Inferior parietal cortex (tissue), 1 donor: ENCODE data around the gene EPHB1.

Source experiments
- DNase-seq: peaks from one replicate; pipeline ENCODE4 v3.0.0-alpha.2; 2016; ENCODE audit errors: extremely low spot score

EPHB1 gene

DNA sequence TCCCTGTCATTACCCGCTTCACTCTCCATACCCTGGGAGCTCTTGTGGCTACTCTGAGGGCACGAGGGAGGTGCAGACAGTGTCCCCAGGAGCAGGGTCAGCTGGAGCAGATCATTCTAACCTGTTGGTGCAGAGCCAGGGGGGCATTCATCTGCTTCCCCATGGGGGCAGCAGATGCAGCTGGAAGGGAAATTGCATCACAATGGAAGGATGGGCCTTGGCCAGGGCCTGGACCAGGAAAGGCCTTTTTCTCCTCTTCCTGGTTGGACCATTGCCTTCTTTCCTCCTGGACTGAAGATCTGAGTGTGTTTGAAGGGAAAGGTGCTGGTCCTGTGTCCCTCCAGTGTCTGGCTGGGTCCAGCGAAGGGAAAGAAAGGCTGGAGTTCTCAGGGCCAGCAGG is 55.7 kb downstream of the EPHB1 start:
- DNase-seq: no peak

DNA sequence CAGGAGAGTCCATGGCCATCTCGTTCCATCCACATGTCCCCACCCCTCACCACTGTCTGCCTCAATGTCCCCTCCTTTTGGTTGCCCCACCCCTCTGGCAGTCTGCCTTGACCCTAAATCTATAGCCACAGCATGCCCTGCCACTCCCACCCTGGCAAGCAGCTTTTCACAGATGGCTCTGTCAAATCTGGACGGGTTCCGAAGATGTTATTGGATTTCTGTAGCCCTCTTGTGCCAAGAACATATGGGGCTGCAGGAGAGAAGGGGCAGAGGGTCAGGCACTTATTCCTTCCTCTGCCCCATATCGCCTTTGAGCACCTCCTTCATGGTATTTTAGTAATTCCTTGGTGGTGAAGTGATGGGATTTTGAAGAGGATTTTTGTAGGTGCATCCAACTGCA is 57.1 kb downstream of the EPHB1 start:
- no peak for DNase-seq

DNA sequence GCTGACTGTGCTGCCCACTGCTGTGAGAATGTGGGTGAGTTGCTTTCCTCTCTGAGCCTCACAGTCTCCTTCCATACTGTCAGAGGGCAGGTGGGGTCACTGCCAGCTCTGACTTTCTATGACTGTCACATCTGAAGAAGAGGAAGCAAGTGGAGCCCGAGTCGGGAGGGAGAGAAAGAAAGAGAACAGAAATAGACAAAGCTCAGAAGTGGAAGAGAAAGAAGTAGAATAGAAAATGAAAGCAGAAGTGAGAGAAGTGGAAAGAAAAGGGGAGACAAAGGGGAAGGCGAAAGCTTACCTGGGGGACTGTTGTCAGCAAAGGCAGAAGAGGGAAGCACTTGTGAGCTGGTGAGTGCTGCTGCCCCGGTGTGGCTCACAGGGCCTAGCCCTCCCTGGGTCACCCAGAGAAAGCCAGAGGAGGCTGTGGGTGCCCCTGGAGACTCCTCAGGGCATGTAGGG is 57.9 kb downstream of the EPHB1 start:
- peak; percentile 19 for DNase-seq

DNA sequence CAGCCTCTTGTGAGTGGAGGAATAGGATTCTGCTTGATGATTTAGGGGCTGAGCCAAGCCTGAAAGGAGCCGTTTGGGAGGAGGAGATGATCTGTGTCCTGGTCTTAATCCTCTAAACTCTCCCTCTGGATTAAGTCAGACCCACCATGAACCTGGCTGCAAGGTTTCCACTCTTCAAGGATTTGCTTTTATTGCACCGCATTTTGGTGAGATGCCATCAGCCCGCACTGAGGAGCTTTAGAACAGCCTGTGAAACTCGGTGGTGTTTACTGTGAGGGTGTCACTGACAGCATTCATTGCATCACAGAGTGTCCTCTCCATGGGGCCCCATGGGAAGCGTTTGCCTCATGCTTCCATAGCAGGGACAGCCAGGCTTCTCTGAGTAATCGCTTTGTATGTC is 59.2 kb downstream of the EPHB1 start:
- no peak for DNase-seq

DNA sequence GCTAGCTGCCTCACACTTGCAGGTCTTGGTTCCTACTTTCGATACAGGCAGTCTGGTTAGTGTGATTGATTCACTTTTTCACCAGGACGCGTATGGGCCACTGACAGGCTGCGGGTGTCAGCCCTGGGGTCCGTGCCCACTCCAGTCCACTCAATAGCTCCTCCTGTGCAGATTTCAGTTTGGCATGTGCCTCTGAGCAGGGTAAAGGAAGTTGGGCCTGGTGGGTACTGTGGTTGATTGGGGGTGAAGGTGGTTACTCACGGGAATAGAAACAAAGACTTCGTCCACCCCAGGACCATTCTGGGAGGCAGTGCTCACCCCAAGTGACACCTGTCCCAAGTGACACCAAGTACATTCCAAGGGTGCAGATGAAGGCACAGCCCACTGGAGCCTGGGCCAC is 62.3 kb downstream of the EPHB1 start:
- DNase-seq: no peak

DNA sequence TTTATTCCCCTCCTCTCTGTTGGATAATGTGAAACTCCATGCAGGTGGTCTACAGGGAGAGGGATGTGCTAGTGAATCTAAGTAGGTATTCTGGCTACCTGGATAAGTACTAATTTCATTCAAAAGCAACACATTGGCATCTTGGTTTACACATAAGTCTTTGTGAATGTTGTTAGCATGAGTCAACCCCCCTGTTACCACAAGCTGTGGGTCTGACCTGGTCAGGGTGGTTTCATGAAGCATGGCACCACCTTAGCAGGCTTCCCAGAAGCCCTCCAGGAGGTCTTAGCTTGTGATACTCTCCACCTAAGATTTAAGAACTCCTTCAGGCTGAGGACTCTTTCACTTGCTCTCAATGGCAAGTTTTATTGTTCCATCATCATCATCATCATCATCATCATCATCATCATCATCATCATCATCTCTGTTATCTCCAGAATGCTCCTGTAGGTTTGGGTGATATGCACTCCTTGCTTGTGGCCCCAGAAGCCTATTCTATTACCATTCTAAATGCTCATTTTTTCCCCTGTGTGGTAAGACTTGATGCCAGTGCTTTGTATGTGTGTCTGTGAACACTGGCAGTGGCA is 62.8 kb downstream of the EPHB1 start:
- no peak for DNase-seq

DNA sequence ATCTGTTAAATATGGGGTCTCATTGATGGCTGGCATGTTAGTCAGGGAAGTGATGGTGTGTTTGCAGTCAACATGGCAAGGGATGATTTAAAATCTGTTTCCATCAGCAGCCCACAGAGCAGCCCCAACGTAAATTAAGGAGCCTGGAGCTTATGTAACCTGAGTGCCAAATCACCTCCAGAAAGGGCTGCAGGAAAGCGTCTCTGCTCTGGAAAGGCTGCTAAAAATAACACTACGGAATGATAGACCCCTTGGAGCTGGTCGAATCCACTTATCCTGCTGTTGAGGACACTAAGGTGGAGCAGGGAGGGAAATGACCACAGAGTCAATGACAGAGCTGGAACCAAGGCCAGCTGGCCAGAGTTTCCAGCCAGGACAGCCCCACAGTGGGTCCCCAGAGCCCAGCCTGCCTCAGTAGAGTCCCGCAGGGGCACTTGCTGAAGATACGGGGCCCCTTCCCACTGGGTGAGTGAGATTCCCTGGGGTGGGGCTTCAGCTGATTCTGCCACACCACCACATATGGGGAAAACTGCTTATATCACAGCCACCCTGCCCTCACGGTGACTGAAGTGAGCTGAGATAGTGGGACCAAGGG is 63.5 kb downstream of the EPHB1 start:
- DNase-seq: no peak

DNA sequence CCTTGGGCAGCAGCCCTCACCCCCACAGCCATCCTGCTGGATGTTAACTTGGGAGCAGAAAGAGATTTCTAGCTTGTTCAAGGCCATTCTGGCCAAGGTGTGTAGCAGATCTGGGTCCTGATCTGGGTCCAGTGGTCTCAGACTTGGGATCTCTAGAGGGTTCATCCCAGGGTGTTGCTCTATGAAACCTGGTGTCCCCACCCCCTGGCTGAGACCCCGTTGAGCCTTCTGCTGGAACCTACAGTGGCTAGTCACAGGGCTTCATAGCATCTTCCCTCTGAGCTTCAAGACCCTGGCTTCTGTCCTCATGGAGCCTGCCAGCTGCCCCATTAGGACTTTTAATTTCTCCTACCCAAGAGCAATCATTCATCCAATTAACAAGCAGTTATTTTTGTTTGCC is 64.3 kb downstream of the EPHB1 start:
- DNase-seq: no peak

DNA sequence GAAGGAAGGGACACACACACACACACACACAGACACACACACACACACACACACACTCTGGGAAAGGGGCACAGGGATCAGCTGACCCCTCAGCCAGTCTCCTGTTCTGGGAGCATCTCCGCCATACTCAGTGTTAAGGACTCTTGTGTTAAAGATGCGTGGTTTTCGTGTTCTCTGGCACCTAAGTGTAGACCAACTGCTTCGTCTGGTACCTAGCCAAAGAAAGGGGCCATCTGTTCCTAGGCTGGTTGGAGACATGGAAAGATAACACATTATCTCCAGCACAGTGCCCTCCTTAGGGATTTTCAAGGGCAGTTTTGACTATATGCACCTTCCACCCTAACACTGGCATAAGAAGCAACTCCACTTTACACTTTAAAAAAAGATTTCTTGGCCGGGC is 65.1 kb downstream of the EPHB1 start:
- peak; percentile 24 for DNase-seq

DNA sequence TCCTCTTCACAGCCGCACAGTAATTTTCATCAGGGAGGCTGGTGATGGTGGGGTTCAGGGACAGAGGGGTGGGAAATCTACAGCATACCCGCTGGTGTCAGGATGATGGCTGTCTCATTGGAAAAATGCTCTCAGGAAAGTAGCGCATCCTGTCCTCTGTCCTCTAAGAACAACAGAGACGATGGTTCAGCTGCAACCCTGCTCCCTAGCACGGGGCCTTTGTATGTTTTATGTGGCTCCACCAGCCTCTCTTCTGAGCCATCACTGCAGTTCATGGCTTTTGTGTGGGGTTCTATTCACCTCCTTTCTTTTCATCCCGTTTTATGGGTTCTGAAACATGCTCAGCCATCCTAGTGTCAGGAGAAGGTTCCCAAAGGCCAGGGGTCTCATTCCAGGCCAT is 68.9 kb downstream of the EPHB1 start:
- no peak for DNase-seq

DNA sequence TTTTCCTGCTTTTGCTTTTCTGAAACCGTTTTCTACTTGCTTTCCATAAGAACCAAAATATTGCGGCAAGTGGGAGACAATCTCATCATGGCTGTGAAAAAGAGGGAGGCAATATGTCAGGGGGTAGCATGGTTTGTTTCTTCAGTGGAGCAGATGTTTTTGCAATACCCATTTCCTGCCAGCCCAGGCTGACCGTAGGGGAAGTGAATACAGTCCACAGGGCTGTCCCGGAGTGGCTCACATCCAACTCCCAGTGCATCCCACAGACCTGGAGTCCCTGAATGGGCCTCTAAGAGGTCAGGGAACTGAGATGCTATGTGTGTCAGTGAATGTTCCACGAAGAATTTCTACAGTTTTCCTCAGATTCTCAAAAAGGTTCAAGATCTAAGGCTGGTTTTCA is 69.6 kb downstream of the EPHB1 start:
- DNase-seq: no peak

DNA sequence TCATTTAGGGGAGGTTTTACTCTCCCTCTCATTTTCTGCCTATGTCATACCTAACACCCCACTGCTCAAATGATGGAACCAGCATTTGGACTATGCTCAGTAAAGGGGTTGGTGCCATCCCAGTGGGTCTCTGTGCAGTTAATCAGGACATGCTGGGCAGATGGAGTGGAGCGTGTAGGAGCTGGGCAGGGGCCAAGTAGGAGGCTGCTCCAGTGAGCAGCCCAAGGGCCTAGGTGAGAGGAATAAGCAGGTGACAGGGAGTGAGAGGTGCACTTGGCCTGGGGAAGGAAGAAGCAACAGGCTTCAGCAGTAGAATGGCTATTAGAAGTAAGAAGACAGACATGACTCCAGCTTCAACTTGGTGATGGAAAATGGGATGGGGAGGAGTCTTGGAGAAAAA is 72.2 kb downstream of the EPHB1 start:
- DNase-seq: no peak

DNA sequence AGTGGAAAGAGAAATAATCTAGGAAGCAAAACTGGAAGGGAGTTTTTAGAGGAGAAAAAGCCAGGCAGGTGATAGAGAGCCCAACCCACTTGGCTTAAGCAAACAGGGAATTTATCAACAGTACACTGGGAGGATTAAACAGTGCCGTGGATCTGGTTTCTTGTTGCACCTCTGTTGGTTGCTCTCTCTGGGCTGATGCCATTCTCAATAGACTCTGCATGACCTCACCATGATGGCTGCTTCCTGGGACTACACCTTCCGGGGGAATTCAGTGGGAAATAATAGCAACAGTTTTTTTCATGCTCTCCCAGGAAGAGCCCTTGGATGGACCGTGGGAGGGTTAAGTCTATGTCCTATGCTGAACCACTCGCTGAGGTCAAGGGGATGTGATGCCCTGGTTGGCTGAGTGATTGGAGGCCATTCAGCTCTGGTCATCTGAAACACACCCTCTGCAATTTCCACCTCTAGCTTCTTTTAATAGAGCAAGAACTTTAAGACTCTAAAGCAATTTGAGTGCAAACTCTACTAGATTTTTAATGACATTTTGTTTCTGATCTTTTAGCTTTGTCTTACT is 74.2 kb downstream of the EPHB1 start:
- DNase-seq: no peak

DNA sequence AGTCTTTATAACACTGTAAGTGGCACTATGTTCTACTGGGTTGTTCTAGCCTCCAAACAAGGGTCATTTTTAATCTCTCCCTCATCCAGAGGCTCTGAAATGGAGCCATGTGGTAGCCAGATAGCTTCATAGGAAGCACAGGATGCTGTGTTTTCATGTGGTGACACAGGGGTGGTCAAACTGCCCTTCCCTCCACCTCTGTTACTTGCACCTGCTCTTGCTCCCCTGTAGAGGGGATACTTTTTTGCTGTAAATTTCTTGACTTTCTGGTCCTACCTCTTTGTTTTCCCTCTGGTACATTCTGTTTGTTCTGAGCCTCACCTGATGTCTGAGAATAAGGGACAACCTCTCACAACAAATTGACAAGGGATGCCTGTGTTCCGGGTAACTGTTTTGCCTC is 76.8 kb downstream of the EPHB1 start:
- DNase-seq: no peak

DNA sequence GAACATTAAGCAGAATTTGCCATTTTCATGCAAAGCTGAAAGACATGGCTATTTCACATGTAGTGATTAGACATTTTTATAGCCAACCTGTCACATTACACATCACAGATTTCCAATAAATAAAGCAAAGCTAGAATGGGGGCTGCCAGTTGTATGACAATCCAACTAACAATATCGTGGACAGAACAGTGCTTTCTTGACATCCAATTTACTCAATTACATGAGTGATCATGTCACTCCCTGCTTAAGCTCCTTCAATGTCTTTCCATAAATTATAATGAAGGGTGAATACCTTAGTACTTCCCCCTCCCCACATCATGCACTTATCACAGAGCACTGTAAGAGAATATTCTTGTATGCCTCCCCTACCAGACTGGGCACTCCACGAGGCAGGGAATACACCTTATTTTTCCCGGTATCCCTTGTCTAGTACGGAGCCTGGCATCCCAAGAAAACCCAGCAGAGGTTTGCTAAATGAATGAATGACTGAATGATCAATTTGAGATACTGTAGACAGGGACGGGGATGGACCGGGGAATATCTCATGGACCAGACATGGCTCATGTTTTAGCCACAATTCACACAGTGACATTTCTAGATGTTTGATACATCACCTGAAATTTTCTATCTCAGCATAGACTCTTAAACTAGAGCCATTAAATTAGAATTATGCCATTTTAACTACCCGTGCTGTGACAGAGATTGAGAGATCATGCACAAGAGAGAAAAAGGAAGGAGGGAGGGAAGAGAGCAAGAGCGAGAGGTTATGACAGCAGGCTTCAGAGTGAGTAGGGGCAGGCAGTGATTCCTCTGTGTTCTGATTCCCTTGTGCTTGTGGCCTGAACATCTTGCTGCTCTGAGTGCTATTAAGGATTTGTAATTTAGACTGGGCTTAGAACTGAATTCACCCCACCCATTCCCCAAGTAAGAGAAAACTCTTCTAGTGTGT is 77.7 kb downstream of the EPHB1 start:
- no peak for DNase-seq

DNA sequence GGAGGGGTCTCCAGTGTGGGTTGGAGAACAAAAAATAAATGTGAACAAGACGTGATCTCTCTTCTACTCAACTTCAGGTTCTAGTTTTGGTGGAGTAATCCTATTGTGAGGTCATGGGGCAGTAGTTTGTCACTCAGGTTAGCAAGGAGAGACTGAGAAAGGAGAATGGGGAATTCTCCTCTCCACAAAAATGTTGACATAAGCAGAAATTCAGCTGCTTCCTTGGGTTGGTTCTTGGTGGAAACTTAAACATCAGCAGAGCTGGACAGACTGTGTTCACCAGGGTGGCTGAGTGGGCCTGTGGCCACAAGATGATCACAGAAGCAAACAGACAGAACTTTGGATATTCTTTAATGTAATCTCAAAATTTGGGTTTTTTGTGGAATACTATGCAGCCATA is 78.7 kb downstream of the EPHB1 start:
- DNase-seq: no peak

DNA sequence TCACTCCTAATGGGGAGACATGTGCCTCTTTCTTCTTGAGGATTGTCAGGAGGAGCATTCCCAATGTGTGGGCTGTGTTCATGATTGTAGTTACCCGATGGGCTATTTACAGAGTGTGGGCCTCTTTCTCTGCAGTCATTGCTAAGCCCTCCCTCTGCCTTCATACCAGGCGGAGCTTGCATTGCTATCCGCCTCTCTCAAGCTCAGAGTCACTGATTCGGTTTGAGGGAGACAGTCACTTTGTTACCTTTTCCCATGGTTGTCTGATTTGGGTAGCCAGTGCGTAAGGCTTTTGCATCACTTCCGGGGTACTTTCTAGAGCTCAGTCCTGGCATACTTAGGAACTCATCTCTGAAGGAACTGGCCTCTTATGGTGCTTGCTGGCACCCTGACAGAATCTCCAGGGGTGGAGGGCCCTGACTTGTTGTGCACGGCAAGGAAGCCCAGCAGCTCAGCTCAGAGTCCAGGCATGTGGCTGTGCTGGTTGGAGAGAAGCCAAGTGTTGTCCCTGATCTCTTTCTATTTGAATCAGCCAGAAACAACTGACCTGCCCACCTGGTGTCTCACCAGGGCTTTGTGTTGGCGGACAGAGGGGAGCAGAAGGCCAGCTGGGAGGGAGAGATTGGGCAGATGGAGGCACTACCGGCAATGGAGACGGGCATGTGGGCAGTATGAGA is 79.8 kb downstream of the EPHB1 start:
- DNase-seq: no peak

DNA sequence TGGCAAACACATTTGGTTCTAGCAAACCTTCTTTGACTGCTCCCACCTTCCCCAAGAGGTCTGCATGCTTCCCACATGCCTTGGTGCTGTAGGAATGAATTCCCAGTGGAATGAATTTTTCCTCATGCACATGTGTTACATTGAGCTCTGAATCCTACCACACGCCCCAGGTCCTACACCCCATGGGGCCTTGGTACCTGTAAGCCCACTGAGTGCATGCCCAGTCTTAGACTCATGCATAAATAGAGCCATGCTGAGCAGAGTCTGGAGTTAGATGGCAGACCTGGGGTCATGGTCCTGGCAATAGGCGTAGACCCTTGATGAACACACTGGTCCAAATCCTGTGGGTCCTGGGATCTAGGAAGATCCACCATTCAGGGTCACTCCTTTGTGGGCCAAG is 81.8 kb downstream of the EPHB1 start:
- no peak for DNase-seq

DNA sequence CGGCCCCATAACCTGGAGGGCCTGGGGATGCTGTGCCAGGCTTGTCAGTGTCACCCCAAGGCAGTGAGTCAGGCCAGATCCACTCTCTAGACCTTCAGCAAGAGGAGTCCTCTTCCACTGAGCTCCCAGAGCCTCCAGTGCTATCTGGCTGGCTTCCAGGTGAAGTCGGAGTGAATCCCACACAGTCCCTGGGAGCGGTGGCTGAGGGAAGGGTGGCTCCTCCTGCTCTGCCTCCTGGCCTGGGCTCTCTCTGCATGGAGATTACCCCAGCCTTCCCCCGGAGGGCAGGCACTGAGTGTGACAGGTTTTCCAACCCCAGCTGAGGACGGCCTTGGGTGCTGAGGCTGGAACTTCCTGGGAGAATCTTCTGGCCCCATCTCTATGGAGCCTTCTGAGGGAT is 82.7 kb downstream of the EPHB1 start:
- no peak for DNase-seq

DNA sequence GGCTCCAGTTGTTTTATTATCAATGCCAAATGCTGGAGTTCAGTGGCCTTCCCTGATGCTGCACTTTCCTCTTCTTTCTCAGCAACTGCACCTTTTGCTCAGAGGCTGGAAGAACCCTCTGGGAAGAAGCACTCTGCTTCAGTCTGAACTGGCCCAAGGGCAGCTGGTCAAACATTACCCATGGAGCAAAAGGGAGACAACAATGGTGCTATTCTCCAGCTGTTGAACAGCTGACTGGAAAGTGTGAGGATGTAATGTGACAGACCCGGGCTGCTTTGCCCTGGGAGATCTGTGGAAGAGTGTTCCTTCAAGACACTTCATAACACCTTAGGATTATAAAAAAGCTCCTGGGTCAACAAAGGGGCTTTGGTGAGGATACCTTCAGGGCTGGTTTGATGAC is 84.9 kb downstream of the EPHB1 start:
- peak; percentile 44 for DNase-seq

DNA sequence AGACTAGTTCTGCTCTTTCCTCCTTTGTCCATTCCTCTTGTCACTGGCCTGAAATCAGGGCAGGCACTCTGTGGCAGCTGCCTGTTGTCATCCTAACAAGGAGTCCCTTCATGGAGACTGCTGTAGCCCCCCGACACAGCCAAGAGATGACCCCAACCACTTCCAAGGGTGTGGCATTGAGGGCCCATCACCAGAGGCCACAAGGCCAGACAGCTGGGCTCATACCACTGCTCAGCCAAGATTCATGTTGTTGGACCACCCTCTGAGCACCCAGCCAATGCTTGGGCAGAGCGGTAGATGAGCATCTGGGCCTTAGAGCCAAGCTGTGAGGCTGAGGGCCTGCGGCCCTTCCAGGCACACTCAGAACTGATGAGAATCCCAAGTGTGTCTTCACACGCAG is 85.4 kb downstream of the EPHB1 start:
- no peak for DNase-seq

DNA sequence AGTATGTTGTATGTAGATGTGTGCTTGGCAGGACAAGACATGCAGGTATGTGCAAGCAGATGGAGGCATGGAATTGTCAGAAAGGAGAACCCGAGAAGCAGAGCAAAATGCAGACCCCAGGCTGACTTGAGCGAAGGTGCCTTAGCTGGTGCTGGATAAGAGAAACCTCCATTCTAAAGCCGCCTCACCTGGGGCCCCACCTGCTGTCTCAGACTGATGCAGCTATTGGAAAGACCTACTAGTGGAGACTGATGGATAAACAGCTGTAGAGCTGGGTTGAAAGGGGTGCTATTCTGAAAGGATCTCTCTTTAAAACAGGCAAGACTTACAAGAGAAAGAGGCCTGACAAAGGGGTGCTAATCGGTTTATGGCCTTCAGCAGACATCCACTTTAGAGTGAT is 86.2 kb downstream of the EPHB1 start:
- no peak for DNase-seq
